ENCODE data around the gene CLIC5.

The CLIC5 gene

GRCh38 chr6:45922728-45923351 is 92.8 kb downstream of the CLIC5 start:
- peak; percentile 78 for DNase-seq

GRCh38 chr6:45921691-45922281 is 93.9 kb downstream of the CLIC5 start:
- DNase-seq, result no peak

GRCh38 chr6:45920819-45921511 is 94.7 kb downstream of the CLIC5 start:
- DNase-seq, result peak; percentile 47

GRCh38 chr6:45917439-45917838 is 98.2 kb downstream of the CLIC5 start:
- no peak for DNase-seq

- no peak for DNase-seq
These were observed 99.0 kb downstream of the CLIC5 start for GRCh38 chr6:45916692-45917091.

GRCh38 chr6:45915780-45916468 is 99.7 kb downstream of the CLIC5 start:
- no peak for DNase-seq

GRCh38 chr6:45911691-45912090 is 104.0 kb downstream of the CLIC5 start:
- DNase-seq, result no peak

- DNase-seq, result no peak
These were observed 111.7 kb downstream of the CLIC5 start for GRCh38 chr6:45903959-45904358.

- no peak for DNase-seq
These were observed 112.7 kb downstream of the CLIC5 start for GRCh38 chr6:45902984-45903383.

- DNase-seq, result no peak
These were observed 113.7 kb downstream of the CLIC5 start for GRCh38 chr6:45901767-45902650.

- DNase-seq, result peak; percentile 72
These were observed 114.6 kb downstream of the CLIC5 start for GRCh38 chr6:45900808-45901752.

GRCh38 chr6:45899683-45899946 is 116.0 kb downstream of the CLIC5 start:
- DNase-seq, result no peak

- peak; percentile 35 for DNase-seq
These were observed 116.5 kb downstream of the CLIC5 start for GRCh38 chr6:45898941-45899682.

GRCh38 chr6:45896783-45897441 is 118.7 kb downstream of the CLIC5 start:
- DNase-seq, result peak; percentile 71

GRCh38 chr6:45895569-45895968 is 120.1 kb downstream of the CLIC5 start:
- no peak for DNase-seq

- no peak for DNase-seq
These were observed 122.9 kb downstream of the CLIC5 start for GRCh38 chr6:45892696-45893245.

- no peak for DNase-seq
These were observed 123.5 kb downstream of the CLIC5 start for GRCh38 chr6:45892196-45892595.

- DNase-seq, result peak; percentile 8
These were observed 128.9 kb downstream of the CLIC5 start for GRCh38 chr6:45886776-45887175.

GRCh38 chr6:45884336-45884735 is 131.3 kb downstream of the CLIC5 start:
- DNase-seq, result no peak

GRCh38 chr6:45882671-45883070 is 133.0 kb downstream of the CLIC5 start:
- DNase-seq, result no peak
